ENCODE measurements around the gene MFSD8. TPM values are rescaled to one million over a fixed set of nuclear protein-coding genes. Genes with fewer than 3 reads are reported as not detected.
"Not testable (repeated sequence)": the region's sequence is repeated elsewhere in the genome, so short reads cannot be mapped to it uniquely, and the experiment has no call there.

MFSD8 gene, protein sequence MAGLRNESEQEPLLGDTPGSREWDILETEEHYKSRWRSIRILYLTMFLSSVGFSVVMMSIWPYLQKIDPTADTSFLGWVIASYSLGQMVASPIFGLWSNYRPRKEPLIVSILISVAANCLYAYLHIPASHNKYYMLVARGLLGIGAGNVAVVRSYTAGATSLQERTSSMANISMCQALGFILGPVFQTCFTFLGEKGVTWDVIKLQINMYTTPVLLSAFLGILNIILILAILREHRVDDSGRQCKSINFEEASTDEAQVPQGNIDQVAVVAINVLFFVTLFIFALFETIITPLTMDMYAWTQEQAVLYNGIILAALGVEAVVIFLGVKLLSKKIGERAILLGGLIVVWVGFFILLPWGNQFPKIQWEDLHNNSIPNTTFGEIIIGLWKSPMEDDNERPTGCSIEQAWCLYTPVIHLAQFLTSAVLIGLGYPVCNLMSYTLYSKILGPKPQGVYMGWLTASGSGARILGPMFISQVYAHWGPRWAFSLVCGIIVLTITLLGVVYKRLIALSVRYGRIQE
- total RNA-seq, result 18.7 and 20.2 TPM in 2 replicates

DNA sequence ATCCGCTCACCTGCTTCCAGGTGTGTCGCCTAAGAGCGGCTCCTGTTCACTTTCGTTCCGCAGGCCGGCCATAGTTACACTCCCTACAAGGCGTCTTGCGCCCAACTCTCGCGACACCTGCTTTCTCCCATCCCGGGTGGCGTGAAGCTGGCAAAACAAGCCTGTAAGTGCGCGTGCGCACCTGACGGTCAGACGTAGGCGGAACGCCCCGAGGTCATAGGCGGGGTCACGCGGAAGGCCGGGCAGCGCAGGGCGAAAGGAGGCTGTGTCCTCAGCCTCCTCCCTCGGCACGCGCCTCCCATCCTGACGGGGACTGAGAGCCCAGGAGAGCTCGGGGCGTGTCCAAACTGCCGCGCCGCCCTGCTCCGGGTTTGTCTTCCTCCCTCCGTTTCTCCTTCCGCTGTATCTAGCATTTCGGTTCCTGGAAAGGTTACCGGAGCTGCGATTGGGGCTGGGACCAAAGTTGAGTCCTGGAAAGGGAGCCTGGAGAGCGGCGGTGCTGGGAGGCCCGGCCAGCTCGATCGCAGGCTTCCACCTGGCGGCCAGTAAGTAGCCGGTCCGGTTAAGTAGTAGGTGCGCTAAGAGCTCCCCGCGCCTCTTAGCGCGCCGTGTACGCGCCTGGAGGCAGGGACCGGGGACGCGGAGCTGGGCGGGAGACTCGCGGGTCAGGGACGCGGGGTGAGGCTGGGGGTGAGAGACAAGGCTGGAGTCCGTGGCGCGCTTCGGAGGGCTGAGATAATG, at the start of gene MFSD8, which contains the start of gene ABHD18:
TSS of gene MFSD8 (minus strand) at position 112 of the 741 bp plus-strand sequence. CDS start at position 72, 40 bp downstream.
TSS of gene ABHD18 (plus strand) at position 345 of the 741 bp plus-strand sequence. CDS start 17,550 bp downstream, outside the sequence.
- peaks cover 26% of the 10 kb centered on the region for H3K4me1 Mint-ChIP-seq (ENCODE audit: low read depth)
- intact Hi-C loops (cut with micrococcal nuclease), result loop anchor here (1.0 to 10.0 kb wide), 6 partner anchors 85 to 1130 kb away; partner anchors contain the start of genes C4orf33, HSPA4L, LARP1B and PLK4
- H3K27me3 Mint-ChIP-seq (ENCODE audit: low read depth), result no peaks in the 10 kb centered on the region
- peak within 1 kb of the TSS; percentile 95 for H3K4me3 Mint-ChIP-seq (ENCODE audit: low read depth)
- peak within 1 kb of the TSS; percentile 93 for H3K27ac Mint-ChIP-seq
- peaks cover 28% of the 10 kb centered on the region for H3K36me3 Mint-ChIP-seq (ENCODE audit: low read depth)
- no peaks in the 10 kb centered on the region for H3K9me3 Mint-ChIP-seq
- DNase-seq (ENCODE audit: low spot score), result peak; percentile 100

DNA sequence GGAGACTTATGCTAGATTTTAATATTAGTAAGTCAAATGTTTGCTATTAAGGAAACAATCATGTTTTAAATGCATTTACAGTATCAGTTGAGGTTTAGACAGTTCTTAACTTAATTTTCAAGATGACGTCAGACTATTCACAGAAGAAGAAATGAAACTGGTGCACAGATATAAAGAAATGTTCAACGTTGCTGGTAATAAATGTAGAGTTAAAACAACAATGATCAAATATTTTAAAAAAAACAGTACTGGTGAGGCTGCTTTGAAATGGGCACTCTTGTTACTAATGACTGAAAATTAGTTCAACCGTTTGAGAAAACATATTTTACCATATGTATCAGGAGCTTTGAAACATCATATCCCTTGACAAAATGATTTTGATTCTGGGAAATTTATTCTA, 44.5 kb upstream of the MFSD8 start:
- H3K27ac Mint-ChIP-seq, result no peak overlapping the region
- H3K4me3 Mint-ChIP-seq (ENCODE audit: low read depth), result no peak overlapping the region
- H3K9me3 Mint-ChIP-seq, result no peaks in the 10 kb centered on the region
- no peaks in the 10 kb centered on the region for H3K27me3 Mint-ChIP-seq (ENCODE audit: low read depth)
- H3K4me1 Mint-ChIP-seq (ENCODE audit: low read depth), result no peaks in the 10 kb centered on the region
- DNase-seq (ENCODE audit: low spot score), result no peak
- peaks cover 33% of the 10 kb centered on the region for H3K36me3 Mint-ChIP-seq (ENCODE audit: low read depth)
- intact Hi-C loops (cut with micrococcal nuclease), result no loop called here

DNA sequence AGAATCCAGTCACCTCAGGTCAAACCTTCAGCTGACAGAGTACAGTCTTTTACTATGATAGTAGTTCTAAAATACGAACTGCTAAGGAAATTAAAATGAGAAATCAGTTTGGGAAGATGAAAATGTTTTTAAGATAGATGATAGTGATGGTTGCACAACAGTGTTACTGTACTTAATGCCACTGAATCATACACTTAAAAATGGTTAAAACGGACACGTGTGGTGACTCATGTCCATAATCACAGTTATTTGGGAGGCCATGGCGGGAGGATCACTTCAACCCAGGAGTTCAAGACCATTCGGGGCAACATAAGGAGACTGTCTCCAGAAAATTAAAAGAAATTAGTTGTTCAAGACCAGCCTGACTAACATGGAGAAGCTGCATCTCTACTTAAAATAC, 41.6 kb upstream of the MFSD8 start:
- H3K36me3 Mint-ChIP-seq (ENCODE audit: low read depth), result peaks cover 32% of the 10 kb centered on the region
- no peak for DNase-seq (ENCODE audit: low spot score)
- no peak overlapping the region for H3K27ac Mint-ChIP-seq
- H3K4me1 Mint-ChIP-seq (ENCODE audit: low read depth), result peaks cover 3% of the 10 kb centered on the region
- no peaks in the 10 kb centered on the region for H3K27me3 Mint-ChIP-seq (ENCODE audit: low read depth)
- H3K9me3 Mint-ChIP-seq, result no peaks in the 10 kb centered on the region
- intact Hi-C loops (cut with micrococcal nuclease), result no loop called here
- H3K4me3 Mint-ChIP-seq (ENCODE audit: low read depth), result no peak overlapping the region

DNA sequence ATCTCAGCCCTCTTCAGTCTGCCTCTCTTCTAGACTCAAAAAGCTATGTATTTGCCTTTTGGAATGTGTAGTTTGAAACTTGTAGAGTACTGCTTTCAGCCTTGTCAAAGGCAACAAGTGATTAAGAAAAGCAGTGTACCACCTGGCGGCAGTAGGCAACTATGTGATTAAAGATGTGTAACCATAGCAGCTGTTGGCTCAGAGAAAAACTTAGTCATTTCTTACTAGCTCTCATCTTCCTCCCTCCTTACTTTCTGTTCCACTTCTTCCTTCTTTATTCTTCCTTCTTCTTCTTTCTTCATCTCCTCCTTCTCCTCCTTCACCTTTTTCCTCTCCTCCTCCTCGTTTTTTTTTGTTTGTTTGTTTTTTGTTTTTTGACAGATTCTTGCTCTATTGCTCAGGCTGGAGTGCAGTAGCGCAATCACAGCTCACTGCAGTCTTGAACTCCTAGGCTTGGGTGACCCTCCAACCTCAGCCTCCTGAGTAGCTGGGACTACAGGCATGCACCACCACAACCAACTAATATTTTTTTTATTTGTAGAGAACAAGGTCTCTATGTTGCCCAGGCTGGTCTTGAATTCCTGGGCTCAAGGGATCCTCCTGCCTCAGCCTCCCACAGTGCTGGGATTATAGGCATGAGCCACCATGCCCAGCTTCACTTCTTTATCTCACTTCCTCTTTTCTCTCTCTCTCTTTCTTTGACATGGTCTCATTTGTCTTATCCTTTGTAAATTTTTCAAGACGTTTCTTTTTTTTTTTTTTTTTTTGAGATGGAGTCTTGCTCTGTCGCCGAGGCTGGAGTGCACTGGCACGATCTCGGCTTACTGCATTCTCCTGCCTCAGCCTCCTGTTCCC, 32.8 kb upstream of the MFSD8 start:
- Mint-ChIP-seq H3K36me3 (ENCODE audit: low read depth) (peaks cover 70% of the 10 kb centered on the region), H3K4me3 (ENCODE audit: low read depth) (no peak overlapping the region), H3K27me3 (ENCODE audit: low read depth) (no peaks in the 10 kb centered on the region), H3K4me1 (ENCODE audit: low read depth) (peaks cover 26% of the 10 kb centered on the region), H3K9me3 (peaks cover 20% of the 10 kb centered on the region), H3K27ac (peak overlapping the region; percentile 54)
- DNase-seq (ENCODE audit: low spot score), result no peak
- intact Hi-C loops (cut with micrococcal nuclease), result no loop called here

DNA sequence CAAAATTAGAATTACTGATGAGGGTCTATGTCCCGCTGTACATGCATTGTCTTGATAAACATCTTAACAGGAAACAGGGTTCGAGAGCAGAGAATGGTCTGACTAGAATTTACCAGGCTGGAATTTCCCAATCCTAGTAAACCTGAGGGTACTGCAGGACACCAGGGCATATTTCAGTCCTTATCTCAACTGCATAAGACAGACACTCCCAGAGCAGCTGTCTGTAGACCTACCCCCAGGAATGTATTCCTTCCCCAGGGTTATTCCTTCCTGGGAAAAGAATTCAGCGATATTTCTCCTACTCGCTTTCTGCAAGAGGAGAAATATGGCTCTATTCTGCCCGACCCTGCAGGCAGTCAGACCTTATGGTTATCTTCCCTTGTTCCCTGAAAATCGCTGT, 31.5 kb upstream of the MFSD8 start:
- Mint-ChIP-seq H3K4me1 (ENCODE audit: low read depth) (peaks cover 22% of the 10 kb centered on the region), H3K36me3 (ENCODE audit: low read depth) (peaks cover 65% of the 10 kb centered on the region), H3K9me3 (peaks cover 20% of the 10 kb centered on the region)
- intact Hi-C loops (cut with micrococcal nuclease); H3K4me3 Mint-ChIP-seq (ENCODE audit: low read depth); DNase-seq (ENCODE audit: low spot score); H3K27ac Mint-ChIP-seq; H3K27me3 Mint-ChIP-seq (ENCODE audit: low read depth): not testable (repeated sequence)

DNA sequence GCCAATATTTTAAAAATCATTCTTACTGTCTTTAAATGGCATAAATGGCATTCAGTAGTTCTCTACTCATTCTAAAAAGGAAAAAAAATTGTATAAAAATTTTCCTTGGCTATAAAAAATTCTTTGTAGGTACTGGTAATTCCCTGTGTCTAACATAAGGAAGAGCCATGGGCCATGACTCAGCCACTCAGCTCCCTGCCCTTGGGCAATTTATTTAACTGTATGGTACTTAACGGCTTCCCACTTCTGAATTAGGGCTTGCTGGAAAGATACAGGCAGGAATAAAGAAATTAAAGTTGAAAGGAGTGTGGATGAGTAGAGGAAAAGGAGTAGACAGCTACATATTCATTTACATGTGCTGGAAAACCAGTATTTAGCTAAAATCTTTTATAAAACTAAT, 30.8 kb upstream of the MFSD8 start:
- DNase-seq (ENCODE audit: low spot score), result no peak
- Mint-ChIP-seq H3K4me3 (ENCODE audit: low read depth) (no peak overlapping the region), H3K27me3 (ENCODE audit: low read depth) (no peaks in the 10 kb centered on the region), H3K9me3 (peaks cover 20% of the 10 kb centered on the region), H3K27ac (no peak overlapping the region), H3K4me1 (ENCODE audit: low read depth) (peaks cover 15% of the 10 kb centered on the region), H3K36me3 (ENCODE audit: low read depth) (peaks cover 63% of the 10 kb centered on the region)
- intact Hi-C loops (cut with micrococcal nuclease), result no loop called here

DNA sequence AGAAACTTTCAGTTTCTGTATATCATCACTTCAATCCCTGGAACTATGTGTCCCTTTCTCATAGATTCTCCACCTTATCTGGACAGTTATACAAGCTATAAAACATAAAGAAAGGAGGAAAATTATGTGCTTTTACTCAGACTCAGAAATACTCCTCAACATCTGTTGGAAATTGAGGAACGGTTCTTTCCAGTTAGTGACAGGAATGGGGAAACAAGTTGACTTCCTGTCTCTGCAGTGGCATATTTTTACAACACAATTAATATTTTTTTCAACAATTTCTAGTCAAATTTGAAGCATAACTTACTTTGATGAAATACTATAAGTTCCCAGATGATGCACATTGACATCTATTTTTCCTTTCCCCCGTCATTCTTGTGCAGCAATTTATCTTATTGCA, 28.2 kb upstream of the MFSD8 start:
- intact Hi-C loops (cut with micrococcal nuclease), result no loop called here
- peaks cover 13% of the 10 kb centered on the region for H3K9me3 Mint-ChIP-seq
- no peak for DNase-seq (ENCODE audit: low spot score)

DNA sequence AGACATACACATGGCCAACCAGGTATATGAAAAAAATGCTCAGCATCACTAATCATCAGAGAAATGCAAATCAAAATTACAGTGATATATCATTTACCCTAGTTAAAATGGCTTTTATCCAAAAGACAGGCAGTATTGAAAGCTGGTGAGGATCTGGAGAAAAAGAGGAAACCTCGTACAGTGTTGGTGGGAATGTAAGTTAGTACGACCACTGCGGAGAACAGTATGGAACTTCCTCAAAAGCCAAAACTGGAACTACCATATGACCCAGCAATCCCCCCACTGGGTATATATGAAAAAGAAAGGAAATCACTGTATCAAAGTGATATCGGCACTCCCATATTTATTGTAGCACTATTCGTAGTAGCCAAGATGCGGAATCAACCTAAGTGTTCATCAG, 23.7 kb upstream of the MFSD8 start:
- intact Hi-C loops (cut with micrococcal nuclease), result no loop called here
- DNase-seq (ENCODE audit: low spot score), result no peak
- Mint-ChIP-seq H3K36me3 (ENCODE audit: low read depth) (peaks cover 41% of the 10 kb centered on the region), H3K27me3 (ENCODE audit: low read depth) (no peaks in the 10 kb centered on the region), H3K27ac (no peak overlapping the region), H3K4me1 (ENCODE audit: low read depth) (peaks cover 6% of the 10 kb centered on the region), H3K4me3 (ENCODE audit: low read depth) (no peak overlapping the region), H3K9me3 (no peaks in the 10 kb centered on the region)

More for the DNA sequence above, 28.2 kb upstream of the MFSD8 start:
- Mint-ChIP-seq H3K27me3 (ENCODE audit: low read depth) (no peaks in the 10 kb centered on the region), H3K4me1 (ENCODE audit: low read depth) (peaks cover 14% of the 10 kb centered on the region), H3K27ac (no peak overlapping the region), H3K36me3 (ENCODE audit: low read depth) (peaks cover 51% of the 10 kb centered on the region), H3K4me3 (ENCODE audit: low read depth) (no peak overlapping the region)

DNA sequence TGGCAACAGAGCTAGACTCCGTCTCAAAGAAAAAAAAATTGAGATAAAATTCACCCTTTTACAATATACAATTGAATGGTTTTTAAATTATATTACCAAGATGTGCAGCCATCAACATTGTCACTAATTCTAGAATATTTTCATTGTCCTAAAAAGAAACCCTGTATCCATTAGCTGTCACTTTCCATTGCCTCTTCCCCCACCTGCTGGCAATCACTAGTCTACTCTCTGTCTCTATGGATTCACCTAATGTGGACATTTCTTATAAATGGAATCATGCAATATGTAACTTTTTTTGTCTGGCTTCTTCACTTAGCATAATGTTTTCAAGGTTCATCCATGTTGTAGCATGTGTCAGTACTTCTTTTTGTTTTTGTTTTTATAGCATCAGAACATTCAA, 21.0 kb upstream of the MFSD8 start:
- Mint-ChIP-seq H3K4me3 (ENCODE audit: low read depth) (no peak overlapping the region), H3K9me3 (no peaks in the 10 kb centered on the region), H3K36me3 (ENCODE audit: low read depth) (peaks cover 29% of the 10 kb centered on the region), H3K4me1 (ENCODE audit: low read depth) (peaks cover 2% of the 10 kb centered on the region), H3K27me3 (ENCODE audit: low read depth) (no peaks in the 10 kb centered on the region), H3K27ac (no peak overlapping the region)
- no peak for DNase-seq (ENCODE audit: low spot score)
- intact Hi-C loops (cut with micrococcal nuclease), result no loop called here

DNA sequence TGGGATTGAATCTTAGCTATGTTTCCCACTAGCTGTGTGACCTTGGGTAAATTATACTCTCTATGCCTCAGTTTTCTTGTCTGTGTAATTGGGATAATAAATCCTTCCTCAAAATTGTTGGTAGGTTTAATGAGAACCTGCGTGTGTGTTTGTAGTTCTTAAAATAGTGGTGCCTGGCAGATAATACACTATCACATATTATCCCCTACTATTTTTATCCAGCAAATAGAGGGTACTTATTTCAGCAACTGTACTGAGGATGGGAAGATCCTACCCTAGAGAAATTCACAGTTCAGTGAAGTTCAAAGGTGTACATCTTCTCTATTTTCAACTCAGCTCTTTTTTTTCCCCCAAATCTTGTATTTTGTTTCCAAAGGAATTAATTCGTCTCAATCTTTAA, 17.5 kb upstream of the MFSD8 start:
- Mint-ChIP-seq H3K27me3 (ENCODE audit: low read depth) (no peaks in the 10 kb centered on the region), H3K9me3 (no peaks in the 10 kb centered on the region), H3K4me3 (ENCODE audit: low read depth) (no peak overlapping the region), H3K36me3 (ENCODE audit: low read depth) (peaks cover 22% of the 10 kb centered on the region), H3K4me1 (ENCODE audit: low read depth) (no peaks in the 10 kb centered on the region), H3K27ac (no peak overlapping the region)
- DNase-seq (ENCODE audit: low spot score), result no peak
- intact Hi-C loops (cut with micrococcal nuclease), result no loop called here

DNA sequence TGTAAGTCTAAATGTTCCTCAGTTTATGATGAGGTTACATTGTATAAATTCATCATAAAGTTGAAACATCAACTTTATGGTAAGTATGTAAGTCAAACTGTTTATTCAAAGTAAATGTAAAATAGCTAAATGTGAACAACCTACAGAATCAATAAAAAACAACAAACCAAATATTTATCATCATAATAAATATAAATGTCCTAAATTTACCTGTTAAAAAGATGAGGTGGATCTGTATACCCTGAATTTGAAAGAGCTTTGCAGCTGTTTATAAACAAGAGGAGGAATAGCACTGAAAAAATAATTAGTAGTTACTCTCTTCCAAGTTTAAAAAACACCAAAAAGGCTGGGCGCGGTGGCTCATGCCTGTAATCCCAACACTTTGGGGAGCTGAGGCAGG, 14.0 kb upstream of the MFSD8 start:
- no peak overlapping the region for H3K27ac Mint-ChIP-seq
- no peaks in the 10 kb centered on the region for H3K9me3 Mint-ChIP-seq
- no peak overlapping the region for H3K4me3 Mint-ChIP-seq (ENCODE audit: low read depth)
- H3K4me1 Mint-ChIP-seq (ENCODE audit: low read depth), result peaks cover 3% of the 10 kb centered on the region
- H3K36me3 Mint-ChIP-seq (ENCODE audit: low read depth), result peaks cover 24% of the 10 kb centered on the region
- no peak for DNase-seq (ENCODE audit: low spot score)
- intact Hi-C loops (cut with micrococcal nuclease), result no loop called here
- no peaks in the 10 kb centered on the region for H3K27me3 Mint-ChIP-seq (ENCODE audit: low read depth)

DNA sequence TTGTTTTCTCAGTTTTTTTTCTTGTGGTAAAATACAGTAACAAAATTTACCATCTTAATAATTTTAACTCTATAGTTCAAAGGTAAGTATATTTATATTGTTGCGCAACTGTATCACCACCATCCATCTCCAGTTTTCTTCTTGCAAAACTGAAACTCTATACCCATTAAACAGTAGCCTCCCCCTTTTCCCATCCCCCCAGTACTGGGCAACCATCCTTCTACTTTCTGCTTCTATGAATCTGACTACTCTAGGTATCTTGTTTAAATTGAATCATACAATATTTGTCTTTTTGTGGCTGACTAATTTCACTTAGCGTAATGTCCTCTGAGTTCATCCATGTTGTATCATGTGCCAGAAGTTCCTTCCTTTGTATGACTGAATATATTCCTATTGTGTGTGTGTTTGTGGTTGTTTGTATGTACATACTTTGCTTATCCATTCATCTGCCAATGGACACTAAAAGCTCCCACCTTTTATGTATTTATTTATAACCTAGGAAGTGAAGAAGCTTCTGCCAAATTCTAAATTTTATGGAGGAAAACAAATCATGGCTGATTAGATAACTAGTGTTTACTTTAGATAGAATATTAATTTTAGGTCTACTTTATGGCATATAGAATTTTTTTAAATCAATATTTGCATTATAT, 10.3 kb upstream of the MFSD8 start:
- Mint-ChIP-seq H3K4me1 (ENCODE audit: low read depth) (peaks cover 6% of the 10 kb centered on the region), H3K27ac (no peak overlapping the region), H3K36me3 (ENCODE audit: low read depth) (peaks cover 38% of the 10 kb centered on the region), H3K27me3 (ENCODE audit: low read depth) (no peaks in the 10 kb centered on the region), H3K9me3 (no peaks in the 10 kb centered on the region), H3K4me3 (ENCODE audit: low read depth) (no peak overlapping the region)
- DNase-seq (ENCODE audit: low spot score), result no peak
- intact Hi-C loops (cut with micrococcal nuclease), result no loop called here

Measured in activated T-helper 2 cell treated with anti-CD3 and anti-CD28 coated beads, Interferon-gamma antibody, Interleukin-2, Interleukin-4, amounts not matched to agents 10 μg/mL and 5 μg/mL and 100 μg/mL, durations not matched to agents 14 hours and 24 hours and 36 hours (primary cell).